C4-2B (cell line): Measurements from ENCODE around the gene CKS1B.
A peak's percentile ranks its signal among the peaks of the same experiment; 100 is the strongest.

Experiments
- CTCF ChIP-seq: fragments of 450-650 bp; conservative IDR thresholded peaks from 2 replicates; pipeline ENCODE4 v1.5.1; 2017; ENCODE audit warnings: mild to moderate bottlenecking
- ZFX ChIP-seq: fragments of 450-650 bp; IDR thresholded peaks from 2 replicates; pipeline ENCODE4 v1.6.1; 2017

GRCh38 chr1:155005076-155006011 is 30.9 kb downstream of the CKS1B start:
- TF ChIP-seq CTCF (no peak), ZFX (peak; percentile 75)
